ENCODE measurements around the gene OLR1.

OLR1 gene

GRCh38 chr12:10147714-10148403, 24.1 kb downstream of the OLR1 start:
- Mint-ChIP-seq H3K27ac (no peak overlapping the region), H3K27me3 (peaks cover 14% of the 10 kb centered on the region), H3K9me3 (no peaks in the 10 kb centered on the region), H3K4me3 (no peak overlapping the region), H3K36me3 (ENCODE audit: low read depth) (no peaks in the 10 kb centered on the region), H3K4me1 (ENCODE audit: low read depth) (peaks cover 8% of the 10 kb centered on the region)

GRCh38 chr12:10142976-10143589, 28.8 kb downstream of the OLR1 start:
- H3K36me3 Mint-ChIP-seq (ENCODE audit: low read depth): no peaks in the 10 kb centered on the region
- H3K27me3 Mint-ChIP-seq: peaks cover 16% of the 10 kb centered on the region
- H3K9me3 Mint-ChIP-seq: no peaks in the 10 kb centered on the region
- no peak overlapping the region for H3K27ac Mint-ChIP-seq
- peaks cover 5% of the 10 kb centered on the region for H3K4me1 Mint-ChIP-seq (ENCODE audit: low read depth)
- no peak overlapping the region for H3K4me3 Mint-ChIP-seq

GRCh38 chr12:10140001-10140400, 31.9 kb downstream of the OLR1 start:
- H3K27ac Mint-ChIP-seq: no peak overlapping the region
- peaks cover 25% of the 10 kb centered on the region for H3K27me3 Mint-ChIP-seq
- no peaks in the 10 kb centered on the region for H3K9me3 Mint-ChIP-seq
- H3K4me1 Mint-ChIP-seq (ENCODE audit: low read depth): no peaks in the 10 kb centered on the region
- H3K36me3 Mint-ChIP-seq (ENCODE audit: low read depth): no peaks in the 10 kb centered on the region
- no peak overlapping the region for H3K4me3 Mint-ChIP-seq

- Mint-ChIP-seq H3K9me3 (no peaks in the 10 kb centered on the region), H3K4me1 (ENCODE audit: low read depth) (no peaks in the 10 kb centered on the region), H3K36me3 (ENCODE audit: low read depth) (no peaks in the 10 kb centered on the region), H3K27me3 (peaks cover 13% of the 10 kb centered on the region), H3K4me3 (no peak overlapping the region), H3K27ac (no peak overlapping the region)
Measured at GRCh38 chr12:10136637-10137205, 35.2 kb downstream of the OLR1 start.

DNA sequence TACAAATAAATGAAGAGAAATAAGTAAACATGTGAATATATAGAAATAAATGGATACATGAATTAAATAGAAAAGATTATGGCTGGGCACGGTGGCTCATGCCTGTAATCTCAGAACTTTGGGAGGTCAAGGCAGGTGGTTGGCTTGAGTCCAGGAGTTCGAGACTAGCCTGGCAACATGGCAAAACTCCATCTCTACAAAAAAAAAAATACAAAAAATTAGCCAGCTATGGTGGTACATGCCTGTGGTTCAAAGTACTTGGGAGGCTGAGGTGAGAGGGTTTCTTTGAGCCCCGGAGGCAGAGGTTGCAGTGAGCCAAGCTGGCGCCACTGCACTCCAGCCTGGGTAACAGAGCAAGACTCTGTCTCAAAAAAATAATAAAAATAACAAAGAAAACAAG, 36.8 kb downstream of the OLR1 start:
- Mint-ChIP-seq H3K4me3 (no peak overlapping the region), H3K27me3 (peaks cover 17% of the 10 kb centered on the region), H3K27ac (no peak overlapping the region), H3K36me3 (ENCODE audit: low read depth) (no peaks in the 10 kb centered on the region), H3K9me3 (no peaks in the 10 kb centered on the region), H3K4me1 (ENCODE audit: low read depth) (peaks cover 11% of the 10 kb centered on the region)

GRCh38 chr12:10132850-10133370, 39.0 kb downstream of the OLR1 start:
- H3K9me3 Mint-ChIP-seq: no peaks in the 10 kb centered on the region
- H3K4me1 Mint-ChIP-seq (ENCODE audit: low read depth): peaks cover 23% of the 10 kb centered on the region
- no peak overlapping the region for H3K27ac Mint-ChIP-seq
- H3K4me3 Mint-ChIP-seq: no peak overlapping the region
- peaks cover 30% of the 10 kb centered on the region for H3K27me3 Mint-ChIP-seq
- H3K36me3 Mint-ChIP-seq (ENCODE audit: low read depth): no peaks in the 10 kb centered on the region

- H3K36me3 Mint-ChIP-seq (ENCODE audit: low read depth): no peaks in the 10 kb centered on the region
- peaks cover 29% of the 10 kb centered on the region for H3K27me3 Mint-ChIP-seq
- no peak overlapping the region for H3K4me3 Mint-ChIP-seq
- H3K27ac Mint-ChIP-seq: peak overlapping the region; percentile 14
- peaks cover 23% of the 10 kb centered on the region for H3K4me1 Mint-ChIP-seq (ENCODE audit: low read depth)
- H3K9me3 Mint-ChIP-seq: no peaks in the 10 kb centered on the region
Measured at GRCh38 chr12:10131111-10131690, 40.7 kb downstream of the OLR1 start.

GRCh38 chr12:10130042-10130441, 41.9 kb downstream of the OLR1 start, which contains the start of gene CLEC7A:
Gene CLEC7A (minus strand): TSS chr12:10130199. CDS start chr12:10130082, 117 bp downstream.
- no peaks in the 10 kb centered on the region for H3K9me3 Mint-ChIP-seq
- no peaks in the 10 kb centered on the region for H3K36me3 Mint-ChIP-seq (ENCODE audit: low read depth)
- H3K27me3 Mint-ChIP-seq: peaks cover 28% of the 10 kb centered on the region
- peak within 1 kb of the TSS; percentile 14 for H3K27ac Mint-ChIP-seq
- peaks cover 23% of the 10 kb centered on the region for H3K4me1 Mint-ChIP-seq (ENCODE audit: low read depth)
- H3K4me3 Mint-ChIP-seq: no peak within 1 kb of the TSS

GRCh38 chr12:10128687-10129086, 43.2 kb downstream of the OLR1 start:
- Mint-ChIP-seq H3K27me3 (peaks cover 28% of the 10 kb centered on the region), H3K27ac (no peak overlapping the region), H3K4me3 (no peak overlapping the region), H3K36me3 (ENCODE audit: low read depth) (no peaks in the 10 kb centered on the region), H3K9me3 (no peaks in the 10 kb centered on the region), H3K4me1 (ENCODE audit: low read depth) (peaks cover 23% of the 10 kb centered on the region)

DNA sequence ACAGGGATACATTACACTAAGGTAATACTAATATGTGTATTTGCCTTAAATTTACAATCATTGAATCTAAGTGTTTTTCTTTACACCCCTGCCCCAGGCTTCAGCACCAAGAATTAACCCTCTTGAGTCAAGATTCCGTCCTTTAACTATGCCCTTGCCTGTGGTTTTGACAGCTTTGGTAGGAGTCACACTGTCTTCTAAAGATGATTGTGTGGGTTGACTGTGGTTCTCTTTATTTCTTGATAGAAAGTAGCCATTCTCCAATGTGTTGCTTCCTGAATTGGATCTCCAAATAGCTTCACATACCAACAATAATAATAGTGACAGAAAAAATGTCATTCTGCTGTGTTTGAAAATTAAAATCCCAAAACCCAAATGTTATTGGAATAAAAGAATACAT, 45.5 kb downstream of the OLR1 start:
- no peaks in the 10 kb centered on the region for H3K9me3 Mint-ChIP-seq
- no peak overlapping the region for H3K4me3 Mint-ChIP-seq
- H3K36me3 Mint-ChIP-seq (ENCODE audit: low read depth): no peaks in the 10 kb centered on the region
- H3K4me1 Mint-ChIP-seq (ENCODE audit: low read depth): peaks cover 23% of the 10 kb centered on the region
- no peak overlapping the region for H3K27ac Mint-ChIP-seq
- H3K27me3 Mint-ChIP-seq: peaks cover 24% of the 10 kb centered on the region

GRCh38 chr12:10122689-10123088, 49.2 kb downstream of the OLR1 start:
- no peaks in the 10 kb centered on the region for H3K4me1 Mint-ChIP-seq (ENCODE audit: low read depth)
- H3K36me3 Mint-ChIP-seq (ENCODE audit: low read depth): no peaks in the 10 kb centered on the region
- no peak overlapping the region for H3K4me3 Mint-ChIP-seq
- H3K9me3 Mint-ChIP-seq: no peaks in the 10 kb centered on the region
- H3K27me3 Mint-ChIP-seq: peaks cover 7% of the 10 kb centered on the region
- H3K27ac Mint-ChIP-seq: no peak overlapping the region

DNA sequence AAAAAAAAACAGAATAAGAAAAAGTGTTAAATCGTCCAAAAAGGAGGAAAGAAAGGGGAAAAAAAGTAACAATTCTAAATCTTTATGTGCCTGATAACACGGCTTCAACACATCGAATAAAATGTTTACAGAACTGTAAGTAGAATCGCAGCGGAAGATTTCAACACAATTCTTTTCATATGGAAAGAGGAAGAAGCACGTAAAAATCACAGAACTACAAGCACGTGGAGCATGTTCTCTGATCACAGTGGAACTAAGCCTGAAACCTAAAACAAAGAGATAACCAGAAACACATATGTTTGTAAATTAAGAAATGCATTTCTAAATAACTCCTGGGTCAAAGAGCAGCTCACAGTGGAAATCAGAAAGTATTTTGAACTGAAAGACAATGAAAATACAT, 50.7 kb downstream of the OLR1 start:
- H3K27me3 Mint-ChIP-seq: peaks cover 4% of the 10 kb centered on the region
- no peak overlapping the region for H3K4me3 Mint-ChIP-seq
- H3K4me1 Mint-ChIP-seq (ENCODE audit: low read depth): no peaks in the 10 kb centered on the region
- H3K36me3 Mint-ChIP-seq (ENCODE audit: low read depth): no peaks in the 10 kb centered on the region
- H3K27ac Mint-ChIP-seq: no peak overlapping the region
- no peaks in the 10 kb centered on the region for H3K9me3 Mint-ChIP-seq

GRCh38 chr12:10119066-10119465, 52.9 kb downstream of the OLR1 start:
- Mint-ChIP-seq H3K9me3 (no peaks in the 10 kb centered on the region), H3K36me3 (ENCODE audit: low read depth) (no peaks in the 10 kb centered on the region), H3K27ac (no peak overlapping the region), H3K4me1 (ENCODE audit: low read depth) (no peaks in the 10 kb centered on the region), H3K4me3 (no peak overlapping the region), H3K27me3 (no peaks in the 10 kb centered on the region)

DNA sequence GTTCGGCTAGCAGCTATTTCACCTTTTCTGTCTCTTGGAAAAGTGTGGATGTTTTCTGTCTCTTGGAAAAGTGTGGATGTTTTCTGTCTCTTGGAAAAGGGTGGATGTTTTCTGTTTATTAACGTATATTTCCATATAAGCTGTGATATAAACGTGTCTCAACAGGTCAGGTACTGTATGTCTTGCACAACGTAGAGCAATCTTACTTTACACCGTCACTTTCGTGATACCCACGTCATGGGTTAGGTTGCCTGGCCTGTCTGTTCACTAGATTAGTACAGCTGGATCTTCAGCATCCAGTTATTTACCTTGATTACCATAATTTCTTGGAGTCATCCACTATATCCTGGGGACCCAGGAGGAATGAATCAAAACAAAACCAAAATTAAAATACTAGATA, 56.0 kb downstream of the OLR1 start:
- no peaks in the 10 kb centered on the region for H3K36me3 Mint-ChIP-seq (ENCODE audit: low read depth)
- H3K27ac Mint-ChIP-seq: no peak overlapping the region
- H3K4me3 Mint-ChIP-seq: no peak overlapping the region
- no peaks in the 10 kb centered on the region for H3K4me1 Mint-ChIP-seq (ENCODE audit: low read depth)
- peaks cover 3% of the 10 kb centered on the region for H3K9me3 Mint-ChIP-seq
- H3K27me3 Mint-ChIP-seq: no peaks in the 10 kb centered on the region

- Mint-ChIP-seq H3K36me3 (ENCODE audit: low read depth) (no peaks in the 10 kb centered on the region), H3K4me3 (no peak overlapping the region), H3K27ac (no peak overlapping the region), H3K9me3 (peaks cover 3% of the 10 kb centered on the region), H3K4me1 (ENCODE audit: low read depth) (no peaks in the 10 kb centered on the region), H3K27me3 (no peaks in the 10 kb centered on the region)
Measured at GRCh38 chr12:10115311-10115710, 56.6 kb downstream of the OLR1 start.

Measured in stimulated activated naive CD8-positive, alpha-beta T cell treated with anti-CD3 and anti-CD28 coated beads, Interleukin-15, Interleukin-2, amounts not matched to agents 100 ng/mL and 50 ng/mL, for 24 hours (primary cell).